Kidney epithelial cell (primary cell): ENCODE data around the gene GAPVD1. TPM values are rescaled to one million over a fixed set of nuclear protein-coding genes. Genes with fewer than 3 reads are reported as not detected.
A peak's percentile ranks its signal among the peaks of the same experiment; 100 is the strongest.

Experiments used
- DNase-seq: peaks from one replicate; pipeline ENCODE4 v3.0.0-alpha.2; 2010; ENCODE audit warnings: low read depth
- H3K27me3 ChIP-seq: 2 replicates; pipeline ENCODE4 v1.6.0; 2011; ENCODE audit warnings: low read length; ENCODE audit not compliant: control insufficient read depth, insufficient read depth
- H3K36me3 ChIP-seq: 2 replicates; pipeline ENCODE4 v1.5.1; 2011; ENCODE audit warnings: low read length; ENCODE audit not compliant: control insufficient read depth, insufficient read depth
- H3K4me3 ChIP-seq: 2 replicates; pipeline ENCODE4 v1.5.1; 2011; ENCODE audit warnings: low read depth, mild to moderate bottlenecking, control low read depth, low read length
- total RNA-seq: library from RNA; depleted of rRNA; stranded (reverse); fragments of >200 nt; gene quantifications from 2 replicates; pipeline ENCODE4 v1.2.3, GENCODE V29; 2015
- TF ChIP-seq, protein P1 (sequence below): IDR thresholded peaks from 2 replicates; pipeline ENCODE4 v1.5.1; 2011; ENCODE audit warnings: mild to moderate bottlenecking, moderate library complexity, low read length, control low read depth, inconsistent platforms; ENCODE audit not compliant: insufficient read depth, poor library complexity, severe bottlenecking

Gene GAPVD1
- total RNA-seq, 1 donor from 2014 or later: 30.4 TPM

DNA sequence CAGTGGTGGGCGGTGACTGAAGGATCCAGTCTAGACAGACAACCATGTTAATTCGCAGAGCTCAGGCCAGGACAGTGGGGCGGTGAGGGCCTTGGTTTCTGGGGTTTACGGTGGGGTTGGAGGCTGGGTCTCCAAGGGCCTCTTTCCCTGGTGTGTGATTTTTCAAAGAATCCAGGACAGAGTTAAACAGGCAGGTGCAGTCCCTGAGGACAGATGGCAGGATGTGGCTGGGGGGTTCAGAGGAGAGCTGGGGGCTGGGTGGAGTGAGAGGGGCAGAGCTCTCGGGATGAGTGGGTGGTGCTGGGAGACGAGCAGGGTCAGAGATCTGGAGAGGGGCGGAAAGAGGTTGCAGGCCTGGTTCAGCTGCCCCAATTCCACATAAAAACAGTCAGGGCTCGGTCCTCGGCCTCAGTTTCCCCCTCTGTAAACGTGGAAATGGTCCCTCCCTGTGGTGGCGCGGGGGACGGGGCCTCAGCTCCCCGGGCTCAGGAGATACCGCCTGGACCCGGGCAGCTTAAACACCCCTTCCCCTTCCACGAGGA lies 145.9 kb downstream of the GAPVD1 start:
- peak overlapping the region; percentile 53 for H3K4me3 ChIP-seq
- H3K36me3 ChIP-seq: no peaks in the 10 kb centered on the region
- H3K27me3 ChIP-seq: peaks cover 5% of the 10 kb centered on the region
- DNase-seq: no peak
- TF ChIP-seq, protein P1, sequence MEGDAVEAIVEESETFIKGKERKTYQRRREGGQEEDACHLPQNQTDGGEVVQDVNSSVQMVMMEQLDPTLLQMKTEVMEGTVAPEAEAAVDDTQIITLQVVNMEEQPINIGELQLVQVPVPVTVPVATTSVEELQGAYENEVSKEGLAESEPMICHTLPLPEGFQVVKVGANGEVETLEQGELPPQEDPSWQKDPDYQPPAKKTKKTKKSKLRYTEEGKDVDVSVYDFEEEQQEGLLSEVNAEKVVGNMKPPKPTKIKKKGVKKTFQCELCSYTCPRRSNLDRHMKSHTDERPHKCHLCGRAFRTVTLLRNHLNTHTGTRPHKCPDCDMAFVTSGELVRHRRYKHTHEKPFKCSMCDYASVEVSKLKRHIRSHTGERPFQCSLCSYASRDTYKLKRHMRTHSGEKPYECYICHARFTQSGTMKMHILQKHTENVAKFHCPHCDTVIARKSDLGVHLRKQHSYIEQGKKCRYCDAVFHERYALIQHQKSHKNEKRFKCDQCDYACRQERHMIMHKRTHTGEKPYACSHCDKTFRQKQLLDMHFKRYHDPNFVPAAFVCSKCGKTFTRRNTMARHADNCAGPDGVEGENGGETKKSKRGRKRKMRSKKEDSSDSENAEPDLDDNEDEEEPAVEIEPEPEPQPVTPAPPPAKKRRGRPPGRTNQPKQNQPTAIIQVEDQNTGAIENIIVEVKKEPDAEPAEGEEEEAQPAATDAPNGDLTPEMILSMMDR: no peak

DNA sequence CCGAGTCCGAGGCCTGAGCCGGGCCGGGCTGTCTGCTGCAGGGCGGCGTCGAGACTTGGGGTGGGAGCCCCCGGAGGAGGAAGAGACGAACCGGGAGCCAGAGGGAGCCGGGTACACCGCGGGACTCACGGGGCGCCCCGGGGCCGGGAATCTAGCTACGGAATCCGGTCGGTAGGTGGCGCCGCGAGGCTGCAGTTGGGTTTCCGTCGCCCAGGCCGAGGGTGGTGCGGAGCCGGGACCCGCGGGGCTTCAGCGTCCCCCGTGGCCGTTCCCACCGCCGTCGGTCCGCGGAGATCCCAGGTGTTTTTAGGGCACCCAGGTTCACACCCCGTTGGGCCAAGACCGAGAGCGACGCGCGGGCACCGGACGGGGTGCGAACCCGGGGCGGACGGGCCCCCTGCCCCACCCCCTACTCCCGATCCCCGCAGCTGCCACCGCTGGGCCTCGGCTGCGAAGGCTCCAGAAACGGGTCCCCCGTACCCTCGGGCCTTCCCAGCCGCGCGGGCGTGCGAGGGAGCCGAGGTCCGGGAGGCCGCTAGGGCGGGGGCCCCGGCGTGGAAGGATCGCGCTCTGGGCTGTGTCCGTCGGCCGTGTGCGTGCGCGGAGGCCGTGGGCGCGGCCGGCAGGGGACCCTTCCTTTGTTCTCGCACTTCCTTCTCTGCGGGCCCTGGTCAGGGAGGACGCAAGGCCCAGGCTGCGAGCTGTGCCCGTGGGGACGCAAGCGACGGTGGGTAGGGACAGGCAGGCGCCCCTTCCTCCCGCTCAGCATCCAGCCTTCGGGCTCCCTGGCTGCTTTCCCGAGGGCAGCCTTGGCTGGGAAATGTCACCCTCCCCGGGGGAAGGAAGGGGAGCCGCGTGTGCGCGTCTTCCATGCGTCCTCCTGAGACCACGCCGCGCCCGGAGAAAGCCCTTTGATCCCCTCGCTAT lies 146.6 kb downstream of the GAPVD1 start:
- TF ChIP-seq, protein P1: peak; percentile 88
- DNase-seq: no peak
- Histone ChIP-seq H3K4me3 (peak overlapping the region; percentile 53), H3K27me3 (peaks cover 5% of the 10 kb centered on the region), H3K36me3 (no peaks in the 10 kb centered on the region)

DNA sequence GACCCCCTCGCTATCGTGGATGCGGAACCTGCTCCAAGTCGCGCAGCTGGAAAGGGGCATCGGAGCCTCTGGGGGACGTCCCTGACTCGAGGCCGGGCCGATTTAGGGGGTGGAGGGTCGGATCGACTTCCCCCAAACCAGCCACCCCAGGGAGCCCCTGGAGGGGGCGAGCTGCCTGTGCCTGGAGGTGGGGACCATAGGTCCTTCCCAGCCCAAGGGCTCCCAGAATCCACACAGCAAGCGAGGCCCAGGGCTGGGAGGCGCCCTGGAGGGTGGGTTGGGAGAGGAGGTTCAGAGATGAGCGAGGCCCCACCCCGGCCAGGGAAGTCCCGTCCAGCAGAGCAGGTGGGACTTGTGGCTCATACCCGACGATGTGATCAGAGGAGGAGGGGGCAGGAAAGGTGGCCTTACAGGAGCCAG lies 147.6 kb downstream of the GAPVD1 start:
- TF ChIP-seq, protein P1: no peak
- no peak for DNase-seq
- H3K27me3 ChIP-seq: peaks cover 5% of the 10 kb centered on the region
- no peak overlapping the region for H3K4me3 ChIP-seq
- no peaks in the 10 kb centered on the region for H3K36me3 ChIP-seq

DNA sequence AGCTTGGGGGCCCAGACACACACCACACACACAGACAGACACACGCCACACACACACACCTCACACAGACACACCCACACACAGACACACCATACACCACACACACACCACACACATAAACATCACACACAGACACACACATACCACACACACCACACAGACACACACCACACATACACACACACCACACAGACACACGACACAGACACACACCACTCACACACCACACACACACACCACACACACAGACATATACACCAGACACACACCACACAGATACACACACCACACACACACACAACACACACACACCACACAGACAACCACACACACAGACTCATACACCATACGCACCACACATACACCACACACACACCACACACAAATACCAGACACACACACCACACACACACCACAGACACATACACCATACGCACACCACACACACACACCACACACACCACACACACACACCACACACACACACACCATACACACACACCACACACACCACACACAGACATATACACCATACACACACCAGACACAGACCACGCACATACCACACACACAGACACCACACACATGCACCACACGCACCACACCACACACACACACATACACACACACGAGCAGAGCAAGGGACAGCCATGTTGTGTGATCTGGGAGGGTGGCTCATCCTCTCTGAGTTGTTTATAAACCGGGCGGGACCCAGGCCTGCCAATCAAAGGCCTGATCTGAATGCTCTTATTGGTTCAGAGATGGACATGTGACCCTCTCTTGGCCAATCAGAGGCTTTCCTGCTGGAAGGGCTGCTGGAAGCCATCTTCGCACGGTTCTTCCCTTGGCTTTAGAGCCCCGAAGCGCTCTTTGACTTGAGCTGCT lies 148.3 kb downstream of the GAPVD1 start:
- no peak overlapping the region for H3K4me3 ChIP-seq
- H3K27me3 ChIP-seq: peaks cover 5% of the 10 kb centered on the region
- no peak for DNase-seq
- TF ChIP-seq, protein P1: no peak
- H3K36me3 ChIP-seq: no peaks in the 10 kb centered on the region

DNA sequence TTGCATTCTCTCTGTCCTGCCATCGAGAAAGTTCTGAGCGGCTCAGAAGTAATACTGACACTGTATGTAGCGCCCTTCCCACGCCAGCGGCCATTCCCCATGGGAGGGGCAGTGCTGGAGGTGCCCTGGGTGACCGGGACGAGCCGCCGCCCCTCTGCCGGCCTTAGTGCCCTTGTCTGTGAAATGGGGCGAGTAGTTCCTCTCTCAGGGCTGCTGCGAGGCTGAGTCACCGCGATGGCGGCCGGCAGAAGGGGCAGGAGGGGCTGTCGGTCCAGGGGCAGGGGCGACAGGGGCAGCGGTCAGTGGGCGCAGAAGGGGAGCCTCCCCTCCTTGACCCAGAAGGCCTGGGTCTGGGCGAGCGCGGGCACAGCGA lies 148.9 kb downstream of the GAPVD1 start:
- Histone ChIP-seq H3K36me3 (no peaks in the 10 kb centered on the region), H3K27me3 (peaks cover 5% of the 10 kb centered on the region), H3K4me3 (no peak overlapping the region)
- no peak for DNase-seq
- TF ChIP-seq, protein P1: no peak
